ENCODE results near the gene NLRP5. TPM values are rescaled to one million over a fixed set of nuclear protein-coding genes. Genes with fewer than 3 reads are reported as not detected.
A peak's percentile ranks its signal among the peaks of the same experiment; 100 is the strongest.

NLRP5 gene
- total RNA-seq, 1 donor from 2014 or later: not detected

GRCh38 chr19:56091066-56091490 is 104.5 kb downstream of the NLRP5 start:
- H3K9me3 ChIP-seq (replicated peaks): no peaks in the 10 kb centered on the region
- no peak for DNase-seq
- peak overlapping the region; percentile 80 for H3K27ac ChIP-seq (replicated peaks)
- peaks cover 40% of the 10 kb centered on the region for H3K4me1 ChIP-seq
- H3K36me3 ChIP-seq: peaks cover 22% of the 10 kb centered on the region
- intact Hi-C loops (cut with micrococcal nuclease): no loop called here
- TF ChIP-seq, protein P1, sequence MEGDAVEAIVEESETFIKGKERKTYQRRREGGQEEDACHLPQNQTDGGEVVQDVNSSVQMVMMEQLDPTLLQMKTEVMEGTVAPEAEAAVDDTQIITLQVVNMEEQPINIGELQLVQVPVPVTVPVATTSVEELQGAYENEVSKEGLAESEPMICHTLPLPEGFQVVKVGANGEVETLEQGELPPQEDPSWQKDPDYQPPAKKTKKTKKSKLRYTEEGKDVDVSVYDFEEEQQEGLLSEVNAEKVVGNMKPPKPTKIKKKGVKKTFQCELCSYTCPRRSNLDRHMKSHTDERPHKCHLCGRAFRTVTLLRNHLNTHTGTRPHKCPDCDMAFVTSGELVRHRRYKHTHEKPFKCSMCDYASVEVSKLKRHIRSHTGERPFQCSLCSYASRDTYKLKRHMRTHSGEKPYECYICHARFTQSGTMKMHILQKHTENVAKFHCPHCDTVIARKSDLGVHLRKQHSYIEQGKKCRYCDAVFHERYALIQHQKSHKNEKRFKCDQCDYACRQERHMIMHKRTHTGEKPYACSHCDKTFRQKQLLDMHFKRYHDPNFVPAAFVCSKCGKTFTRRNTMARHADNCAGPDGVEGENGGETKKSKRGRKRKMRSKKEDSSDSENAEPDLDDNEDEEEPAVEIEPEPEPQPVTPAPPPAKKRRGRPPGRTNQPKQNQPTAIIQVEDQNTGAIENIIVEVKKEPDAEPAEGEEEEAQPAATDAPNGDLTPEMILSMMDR (IDR thresholded peaks at IDR 0.05; ENCODE audit: borderline replicate concordance): no peak
- H3K4me3 ChIP-seq: peak overlapping the region; percentile 45
- no peaks in the 10 kb centered on the region for H3K27me3 ChIP-seq (ENCODE audit: low read depth)

DNA sequence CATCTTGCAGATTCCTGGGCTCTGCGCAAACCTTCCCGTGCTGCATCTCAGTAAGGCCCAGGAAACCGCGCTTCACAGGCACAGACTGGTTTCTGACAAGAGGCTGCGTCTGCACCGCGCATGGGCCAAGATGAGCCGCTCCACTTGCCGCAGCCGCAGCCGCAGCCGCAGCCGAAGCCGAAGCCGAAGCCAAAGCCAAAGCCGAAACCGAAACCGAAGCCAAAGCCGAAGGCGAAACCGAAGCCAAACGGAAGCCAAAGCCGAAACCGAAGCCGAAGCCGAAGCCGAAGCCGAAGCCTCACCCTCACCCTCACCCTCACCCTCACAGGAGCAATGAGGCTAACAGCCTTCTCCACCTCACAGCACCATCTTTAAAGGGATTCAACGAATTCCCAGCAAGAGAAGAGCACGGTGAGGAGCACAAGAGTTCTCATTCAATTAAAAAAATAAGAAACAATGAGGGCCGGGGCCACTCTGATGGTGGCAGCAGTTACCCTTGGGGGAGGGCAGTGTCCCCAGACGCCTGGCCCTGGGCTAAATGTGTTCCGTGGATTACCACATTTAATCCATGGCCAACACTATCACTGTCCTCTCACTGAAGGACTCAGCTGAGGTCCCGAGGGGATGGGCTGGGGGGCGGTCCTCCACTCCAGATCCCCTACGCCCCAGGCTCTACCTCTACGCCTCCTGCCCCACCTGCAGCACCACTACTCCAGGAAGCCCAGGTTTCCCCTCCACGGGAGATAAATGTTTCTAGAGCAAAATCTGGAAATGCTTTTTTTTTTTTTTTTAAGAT is 105.4 kb downstream of the NLRP5 start:
- DNase-seq: no peak
- Histone ChIP-seq H3K27me3 (ENCODE audit: low read depth) (no peaks in the 10 kb centered on the region), H3K4me3 (peak overlapping the region; percentile 45), H3K9me3 (replicated peaks) (no peaks in the 10 kb centered on the region), H3K27ac (replicated peaks) (peak overlapping the region; percentile 80), H3K36me3 (peaks cover 22% of the 10 kb centered on the region), H3K4me1 (peaks cover 41% of the 10 kb centered on the region)
- TF ChIP-seq, protein P1 (IDR thresholded peaks at IDR 0.05; ENCODE audit: borderline replicate concordance): no peak
- intact Hi-C loops (cut with micrococcal nuclease): no loop called here

DNA sequence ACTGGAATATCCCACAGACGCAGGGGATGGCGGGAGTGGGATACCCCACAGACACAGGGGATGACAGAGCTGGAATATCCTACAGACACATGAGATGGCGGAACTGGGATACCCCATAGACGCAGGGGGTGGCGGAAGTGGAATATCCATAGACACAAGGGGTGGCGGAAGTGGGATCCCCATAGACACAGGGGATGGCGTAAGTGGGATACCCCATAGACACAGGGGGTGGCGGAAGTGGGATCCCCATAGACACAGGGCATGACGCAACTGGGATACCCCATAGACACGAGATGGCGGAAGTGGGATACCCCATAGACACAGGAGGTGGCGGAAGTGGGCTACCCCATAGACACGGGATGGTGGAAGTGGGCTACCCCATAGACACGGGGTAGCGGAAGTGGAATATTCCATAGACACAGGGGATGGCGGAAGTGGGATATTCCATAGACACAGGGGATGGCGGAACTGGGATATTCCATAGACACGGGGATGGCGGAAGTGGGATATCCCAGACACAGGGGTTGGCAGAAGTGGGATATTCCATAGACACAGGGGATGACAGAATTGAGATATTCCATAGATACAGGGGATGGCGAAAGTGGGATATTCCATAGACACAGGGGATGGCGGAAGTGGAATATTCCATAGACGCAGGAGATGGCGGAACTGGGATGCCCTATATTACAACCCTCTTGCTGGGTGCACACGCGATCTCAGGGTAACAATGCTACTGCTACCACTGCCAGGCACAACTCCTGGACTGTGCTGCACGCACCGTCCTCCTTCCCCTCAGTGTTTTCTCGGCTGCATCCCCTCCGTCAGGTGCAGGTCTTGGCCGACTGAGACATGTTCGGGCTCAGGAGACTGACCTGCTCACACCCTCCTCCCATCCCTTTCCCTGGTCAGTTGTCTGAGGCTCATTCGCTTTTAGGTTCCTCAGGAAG is 106.4 kb downstream of the NLRP5 start:
- Histone ChIP-seq H3K4me1 (peaks cover 51% of the 10 kb centered on the region), H3K27ac (replicated peaks) (no peak overlapping the region), H3K27me3 (ENCODE audit: low read depth) (no peaks in the 10 kb centered on the region), H3K9me3 (replicated peaks) (no peaks in the 10 kb centered on the region), H3K4me3 (no peak overlapping the region), H3K36me3 (peaks cover 18% of the 10 kb centered on the region)
- intact Hi-C loops (cut with micrococcal nuclease): no loop called here
- DNase-seq: no peak
- TF ChIP-seq, protein P1 (IDR thresholded peaks at IDR 0.05; ENCODE audit: borderline replicate concordance): no peak

- DNase-seq: no peak
- TF ChIP-seq, protein P1 (IDR thresholded peaks at IDR 0.05; ENCODE audit: borderline replicate concordance): no peak
- Histone ChIP-seq H3K27me3 (ENCODE audit: low read depth) (no peaks in the 10 kb centered on the region), H3K9me3 (replicated peaks) (no peaks in the 10 kb centered on the region), H3K27ac (replicated peaks) (no peak overlapping the region), H3K4me3 (no peak overlapping the region), H3K4me1 (peaks cover 45% of the 10 kb centered on the region), H3K36me3 (peaks cover 10% of the 10 kb centered on the region)
- intact Hi-C loops (cut with micrococcal nuclease): no loop called here
Measured at GRCh38 chr19:56094449-56094848, 107.9 kb downstream of the NLRP5 start.

- TF ChIP-seq, protein P1 (IDR thresholded peaks at IDR 0.05; ENCODE audit: borderline replicate concordance): no peak
- intact Hi-C loops (cut with micrococcal nuclease): no loop called here
- peaks cover 16% of the 10 kb centered on the region for H3K36me3 ChIP-seq
- peaks cover 23% of the 10 kb centered on the region for H3K4me1 ChIP-seq
- DNase-seq: no peak
- H3K9me3 ChIP-seq (replicated peaks): no peaks in the 10 kb centered on the region
- H3K27me3 ChIP-seq (ENCODE audit: low read depth): no peaks in the 10 kb centered on the region
- no peak overlapping the region for H3K4me3 ChIP-seq
- peak overlapping the region; percentile 23 for H3K27ac ChIP-seq (replicated peaks)
Measured at GRCh38 chr19:56096665-56097064, 110.1 kb downstream of the NLRP5 start.
